ENCODE measurements around the gene ATP8B4.

Gene ATP8B4

DNA sequence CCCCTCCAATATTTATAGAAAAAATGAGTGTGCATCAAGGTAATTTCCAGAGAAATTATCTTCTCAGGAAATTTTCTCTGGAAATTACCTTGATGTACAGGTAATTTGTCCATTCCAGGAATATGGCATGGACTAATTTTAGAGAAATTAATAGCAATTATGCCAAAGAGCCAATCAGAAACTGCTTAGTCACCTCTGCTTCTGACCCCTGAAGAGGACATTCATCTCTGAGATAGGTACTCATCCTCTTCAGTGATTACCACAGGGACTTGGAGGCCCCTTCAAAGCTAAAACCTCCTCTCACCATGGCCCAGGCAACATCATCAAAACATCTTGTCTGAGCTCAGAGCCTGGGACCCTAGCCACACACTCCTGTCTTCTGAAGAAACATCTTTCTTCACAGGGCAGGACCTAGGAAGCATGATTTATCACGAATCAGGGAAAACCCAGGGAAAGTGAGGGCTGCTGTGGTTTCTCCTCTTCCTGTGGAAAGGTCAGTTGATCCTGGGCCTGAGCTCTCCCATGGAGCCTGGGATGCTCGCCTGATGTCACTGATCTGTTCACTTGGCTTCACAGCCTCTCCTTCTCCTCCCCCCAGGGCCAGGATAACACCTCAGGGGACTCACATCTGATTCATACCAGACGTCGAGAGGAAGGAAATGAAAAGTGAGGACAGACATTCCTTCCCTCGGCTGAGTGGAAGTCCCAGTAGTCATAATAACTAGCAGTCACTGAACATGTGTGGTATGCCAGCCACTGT, 287.6 kb downstream of the ATP8B4 start:
- DNase-seq (ENCODE audit: extremely low read depth, low read depth) = peak; percentile 68
- no peak for TF ChIP-seq CTCF (IDR thresholded peaks at IDR 0.05; ENCODE audit: low read depth, low read length)

GRCh38 chr15:49830391-49830790, 288.6 kb downstream of the ATP8B4 start:
- no peak for DNase-seq (ENCODE audit: extremely low read depth, low read depth)
- TF ChIP-seq CTCF (IDR thresholded peaks at IDR 0.05; ENCODE audit: low read depth, low read length) = no peak

DNA sequence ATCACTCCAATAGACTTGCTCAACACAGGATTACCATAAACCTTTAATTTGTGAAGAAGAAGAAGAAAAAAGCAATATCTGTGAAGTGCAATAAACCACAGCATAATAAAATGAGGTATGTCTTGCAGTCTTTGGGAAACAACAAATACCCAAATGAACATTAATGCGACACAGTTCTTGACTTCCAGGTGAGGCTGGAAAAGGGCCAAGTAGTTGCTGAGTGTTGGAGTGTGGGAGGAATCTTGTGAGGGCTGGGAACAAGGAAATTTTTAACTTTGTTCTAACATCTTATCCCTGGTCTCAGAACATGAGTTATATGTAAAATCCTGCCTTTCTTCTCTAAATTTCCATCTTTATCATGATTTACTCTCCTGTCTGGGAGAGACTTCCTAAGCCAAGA, 291.7 kb downstream of the ATP8B4 start:
- DNase-seq (ENCODE audit: extremely low read depth, low read depth) = no peak
- TF ChIP-seq CTCF (IDR thresholded peaks at IDR 0.05; ENCODE audit: low read depth, low read length) = no peak

DNA sequence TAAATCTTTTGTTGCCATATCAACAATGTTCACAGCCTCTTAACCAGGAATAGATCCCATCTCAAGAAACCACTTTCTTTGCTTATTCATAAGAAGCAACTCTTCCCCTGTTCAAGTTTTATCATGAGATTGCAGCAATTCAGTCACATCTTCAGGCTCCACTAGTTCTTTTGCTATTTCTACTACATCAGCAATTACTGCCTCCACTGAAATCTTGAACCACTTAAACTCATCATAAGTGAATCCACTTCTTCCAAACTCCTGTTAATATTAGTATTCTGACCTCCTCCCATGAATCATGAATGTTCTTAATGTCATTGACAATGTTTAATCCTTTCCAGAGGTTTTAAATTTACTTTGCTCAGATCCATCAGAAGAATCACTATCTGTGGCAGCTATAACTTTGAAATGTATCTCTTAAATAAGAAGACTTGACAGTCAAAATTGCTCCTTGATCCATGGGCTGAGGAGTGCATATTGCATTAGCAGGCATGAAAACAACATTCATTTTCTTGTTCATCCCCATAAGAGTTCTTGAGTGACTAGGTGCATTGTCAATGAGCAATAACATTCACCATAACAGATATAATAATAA, 292.3 kb downstream of the ATP8B4 start:
- DNase-seq (ENCODE audit: extremely low read depth, low read depth) = no peak
- no peak for TF ChIP-seq CTCF (IDR thresholded peaks at IDR 0.05; ENCODE audit: low read depth, low read length)

DNA sequence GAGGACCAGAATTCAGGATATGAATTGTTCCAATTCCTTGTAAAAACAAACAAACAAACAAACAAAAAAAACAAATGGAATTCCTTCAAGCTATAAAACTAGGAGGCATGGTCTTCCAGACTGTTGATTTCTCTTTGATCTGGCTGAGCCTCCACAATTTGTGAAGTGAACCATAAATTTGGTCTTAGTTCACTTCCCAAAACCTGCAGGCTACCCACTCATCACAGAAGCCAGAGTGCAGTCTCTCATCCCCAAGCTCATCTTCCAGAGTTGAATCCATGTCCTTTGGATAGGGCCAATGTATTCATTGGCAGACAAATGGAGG, 294.3 kb downstream of the ATP8B4 start:
- no peak for DNase-seq (ENCODE audit: extremely low read depth, low read depth)
- no peak for TF ChIP-seq CTCF (IDR thresholded peaks at IDR 0.05; ENCODE audit: low read depth, low read length)

DNA sequence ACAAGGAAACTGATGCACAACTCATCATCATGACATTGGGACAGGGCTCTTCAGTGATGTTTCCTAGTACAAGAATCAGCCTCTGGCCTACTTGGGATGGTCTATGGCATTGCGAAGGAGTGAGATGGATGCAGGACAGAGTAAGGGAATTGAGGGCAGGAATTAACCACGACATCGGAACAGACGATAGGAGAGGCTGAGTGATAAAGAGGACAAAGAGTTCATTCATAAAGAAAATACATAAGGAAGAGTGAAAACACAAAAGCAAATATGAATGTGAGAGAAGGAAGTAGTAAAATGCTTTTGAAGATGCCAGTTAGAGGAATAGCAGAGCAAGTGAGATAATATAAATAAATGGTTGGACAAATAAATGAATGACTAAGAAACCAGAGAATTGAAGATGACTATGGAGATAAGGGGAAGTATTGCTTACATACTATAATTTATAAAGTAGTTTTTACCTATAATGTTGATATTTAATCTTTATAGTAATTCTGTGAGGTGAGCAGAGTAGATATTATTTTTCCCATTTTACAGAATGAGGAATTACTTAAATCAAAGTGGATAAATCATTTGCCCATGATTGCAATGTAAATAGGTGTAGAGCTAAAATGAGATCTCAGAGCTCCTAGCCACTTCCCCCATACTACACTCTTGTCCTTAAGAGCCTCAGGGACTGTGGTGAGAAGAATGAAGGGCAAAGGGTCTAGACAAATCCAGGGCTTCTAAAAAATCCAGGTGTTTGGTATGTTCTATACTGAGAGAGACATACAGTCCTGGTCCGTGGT, 294.9 kb downstream of the ATP8B4 start:
- TF ChIP-seq CTCF (IDR thresholded peaks at IDR 0.05; ENCODE audit: low read depth, low read length) = no peak
- DNase-seq (ENCODE audit: extremely low read depth, low read depth) = no peak

DNA sequence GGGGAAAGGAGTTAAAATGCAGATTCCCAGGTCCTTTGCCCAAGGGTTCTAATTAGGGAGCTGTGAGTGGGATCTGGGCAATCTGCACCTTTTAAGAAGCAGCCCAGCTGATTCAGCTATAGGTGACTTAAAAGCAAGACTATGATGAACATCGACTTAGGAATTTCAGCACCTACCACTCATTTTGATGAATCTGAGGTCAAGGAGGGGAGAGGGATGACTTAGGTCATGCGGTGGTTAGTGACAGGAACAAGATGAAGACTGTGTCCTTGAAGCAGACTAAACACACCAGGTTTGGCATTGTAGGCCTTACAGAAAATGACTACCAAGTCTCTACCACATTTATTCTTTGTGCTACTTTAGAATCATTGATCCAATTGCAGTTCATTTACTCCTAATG, 301.9 kb downstream of the ATP8B4 start:
- no peak for DNase-seq (ENCODE audit: extremely low read depth, low read depth)
- no peak for TF ChIP-seq CTCF (IDR thresholded peaks at IDR 0.05; ENCODE audit: low read depth, low read length)
